ENCODE data around the gene NOX4. TPM values are rescaled to one million over a fixed set of nuclear protein-coding genes. Genes with fewer than 3 reads are reported as not detected.
"Not testable (repeated sequence)": the region's sequence is repeated elsewhere in the genome, so short reads cannot be mapped to it uniquely, and the experiment has no call there.

Gene NOX4
- total RNA-seq, 2 donors from 2014 or later = 2.7 to 6.0 TPM

GRCh38 chr11:89433278-89433677, 57.9 kb downstream of the NOX4 start:
- Histone ChIP-seq H3K4me1 (ENCODE audit: control insufficient read depth, insufficient read depth, low read length) (no peaks in the 10 kb centered on the region), H3K9me3 (ENCODE audit: control insufficient read depth, low read length) (no peaks in the 10 kb centered on the region), H3K4me3 (ENCODE audit: low read length) (no peak overlapping the region), H3K27ac (ENCODE audit: low read depth, low read length) (no peak overlapping the region), H3K9ac (ENCODE audit: extremely low read depth, low read length, poor library complexity, severe bottlenecking) (no peak overlapping the region), H3K36me3 (ENCODE audit: control insufficient read depth, insufficient read depth, low read length) (no peaks in the 10 kb centered on the region), H3K27me3 (ENCODE audit: control insufficient read depth, insufficient read depth, low read length, poor library complexity, severe bottlenecking) (no peaks in the 10 kb centered on the region)
- H3K36me3 Mint-ChIP-seq (ENCODE audit: low read depth) = peaks cover 2% of the 10 kb centered on the region
- DNase-seq = no peak
- H3K4me3 Mint-ChIP-seq = no peak overlapping the region
- H3K4me1 Mint-ChIP-seq = no peaks in the 10 kb centered on the region
- H3K27ac Mint-ChIP-seq = no peak overlapping the region
- 96 to 100% methylated on average over 1 of the region's 1 CpG for WGBS, 2 experiments (ENCODE audit: insufficient coverage in 1 of 2, insufficient read length in 1 of 2)
- H3K9me3 Mint-ChIP-seq = no peaks in the 10 kb centered on the region
- no peak for TF ChIP-seq CTCF (conservative IDR thresholded peaks at IDR 0.05)
- no peaks in the 10 kb centered on the region for H3K27me3 Mint-ChIP-seq (ENCODE audit: insufficient read depth)

GRCh38 chr11:89432182-89432581, 59.0 kb downstream of the NOX4 start:
- H3K9me3 Mint-ChIP-seq; H3K4me1 ChIP-seq (ENCODE audit: control insufficient read depth, insufficient read depth, low read length); DNase-seq; H3K4me3 ChIP-seq (ENCODE audit: low read length); H3K9me3 ChIP-seq (ENCODE audit: control insufficient read depth, low read length); H3K36me3 ChIP-seq (ENCODE audit: control insufficient read depth, insufficient read depth, low read length); H3K4me1 Mint-ChIP-seq; H3K27ac Mint-ChIP-seq; H3K27me3 ChIP-seq (ENCODE audit: control insufficient read depth, insufficient read depth, low read length, poor library complexity, severe bottlenecking); H3K27me3 Mint-ChIP-seq (ENCODE audit: insufficient read depth); H3K27ac ChIP-seq (ENCODE audit: low read depth, low read length); H3K4me3 Mint-ChIP-seq; H3K9ac ChIP-seq (ENCODE audit: extremely low read depth, low read length, poor library complexity, severe bottlenecking): not testable (repeated sequence)
- WGBS, 2 experiments (ENCODE audit: insufficient coverage in 1 of 2, insufficient read length in 1 of 2) = 94 to 97% methylated on average over 1 to 2 of the region's 3 CpGs
- H3K36me3 Mint-ChIP-seq (ENCODE audit: low read depth) = peaks cover 11% of the 10 kb centered on the region

GRCh38 chr11:89426501-89426900, 64.7 kb downstream of the NOX4 start:
- H3K36me3 ChIP-seq (ENCODE audit: control insufficient read depth, insufficient read depth, low read length); H3K4me1 Mint-ChIP-seq; H3K27ac ChIP-seq (ENCODE audit: low read depth, low read length); H3K9me3 ChIP-seq (ENCODE audit: control insufficient read depth, low read length); H3K4me3 Mint-ChIP-seq; H3K9ac ChIP-seq (ENCODE audit: extremely low read depth, low read length, poor library complexity, severe bottlenecking); H3K27ac Mint-ChIP-seq; DNase-seq; H3K27me3 ChIP-seq (ENCODE audit: control insufficient read depth, insufficient read depth, low read length, poor library complexity, severe bottlenecking); H3K4me3 ChIP-seq (ENCODE audit: low read length); H3K27me3 Mint-ChIP-seq (ENCODE audit: insufficient read depth); H3K4me1 ChIP-seq (ENCODE audit: control insufficient read depth, insufficient read depth, low read length): not testable (repeated sequence)
- 88 to 92% methylated on average over 6 to 7 of the region's 7 CpGs for WGBS, 2 experiments (ENCODE audit: insufficient coverage in 1 of 2, insufficient read length in 1 of 2)
- Mint-ChIP-seq H3K36me3 (ENCODE audit: low read depth) (peaks cover 22% of the 10 kb centered on the region), H3K9me3 (peaks cover 21% of the 10 kb centered on the region)

GRCh38 chr11:89421718-89422117, 69.5 kb downstream of the NOX4 start:
- peaks cover 8% of the 10 kb centered on the region for H3K36me3 Mint-ChIP-seq (ENCODE audit: low read depth)
- no peak for TF ChIP-seq CTCF (conservative IDR thresholded peaks at IDR 0.05)
- Histone ChIP-seq H3K4me3 (ENCODE audit: low read length) (no peak overlapping the region), H3K27ac (ENCODE audit: low read depth, low read length) (no peak overlapping the region), H3K9me3 (ENCODE audit: control insufficient read depth, low read length) (peaks cover 8% of the 10 kb centered on the region), H3K4me1 (ENCODE audit: control insufficient read depth, insufficient read depth, low read length) (peaks cover 3% of the 10 kb centered on the region), H3K9ac (ENCODE audit: extremely low read depth, low read length, poor library complexity, severe bottlenecking) (no peak overlapping the region), H3K36me3 (ENCODE audit: control insufficient read depth, insufficient read depth, low read length) (no peaks in the 10 kb centered on the region), H3K27me3 (ENCODE audit: control insufficient read depth, insufficient read depth, low read length, poor library complexity, severe bottlenecking) (no peaks in the 10 kb centered on the region)
- peaks cover 10% of the 10 kb centered on the region for H3K9me3 Mint-ChIP-seq
- H3K27ac Mint-ChIP-seq = no peak overlapping the region
- WGBS, 2 experiments (ENCODE audit: insufficient coverage in 1 of 2, insufficient read length in 1 of 2) = 81 to 83% methylated on average over 1 to 2 of the region's 2 CpGs
- peaks cover 4% of the 10 kb centered on the region for H3K4me1 Mint-ChIP-seq
- no peaks in the 10 kb centered on the region for H3K27me3 Mint-ChIP-seq (ENCODE audit: insufficient read depth)
- no peak overlapping the region for H3K4me3 Mint-ChIP-seq
- DNase-seq = no peak

Measured in endodermal cell (in vitro differentiated cells).